Measurements from ENCODE around the gene PHLDB3.
"Not testable (repeated sequence)": the region's sequence is repeated elsewhere in the genome, so short reads cannot be mapped to it uniquely, and the experiment has no call there.

Gene PHLDB3

DNA sequence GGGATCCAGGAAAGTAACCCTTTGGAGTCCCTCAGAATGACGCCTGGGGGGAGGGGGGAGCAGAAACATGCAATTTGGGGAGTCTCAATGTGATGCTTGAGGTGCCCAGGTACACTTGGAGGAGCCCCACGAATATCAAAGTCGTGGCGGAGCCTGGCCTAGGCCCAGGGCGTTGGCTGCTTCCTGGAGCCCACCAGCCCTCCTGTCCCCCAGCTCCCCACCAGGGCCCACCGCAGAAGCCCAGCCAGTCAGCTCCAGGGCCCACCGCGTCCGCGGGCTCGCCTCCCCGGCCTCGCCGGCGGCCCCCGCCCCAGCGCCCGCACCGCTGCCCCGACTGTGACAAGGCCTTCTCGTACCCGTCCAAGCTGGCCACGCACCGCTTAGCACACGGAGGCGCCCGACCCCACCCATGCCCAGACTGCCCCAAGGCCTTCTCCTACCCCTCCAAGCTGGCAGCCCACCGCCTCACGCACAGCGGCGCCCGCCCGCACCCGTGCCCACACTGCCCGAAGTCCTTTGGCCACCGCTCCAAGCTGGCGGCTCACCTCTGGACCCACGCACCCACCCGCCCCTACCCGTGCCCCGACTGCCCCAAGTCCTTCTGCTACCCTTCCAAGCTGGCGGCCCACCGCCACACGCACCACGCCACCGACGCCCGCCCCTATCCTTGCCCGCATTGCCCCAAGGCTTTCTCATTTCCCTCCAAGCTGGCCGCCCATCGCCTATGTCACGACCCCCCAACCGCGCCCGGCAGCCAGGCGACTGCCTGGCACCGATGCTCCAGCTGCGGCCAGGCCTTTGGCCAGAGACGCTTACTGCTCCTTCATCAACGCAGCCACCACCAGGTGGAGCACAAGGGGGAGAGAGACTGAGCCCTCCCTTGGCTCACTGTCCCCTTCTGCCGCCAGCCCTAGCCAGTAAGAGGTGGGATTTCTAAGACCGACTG, 30.5 kb upstream of the PHLDB3 start:
- Mint-ChIP-seq H3K9me3 (peaks cover 6% of the 10 kb centered on the region), H3K4me3 (peak overlapping the region; percentile 40), H3K27me3 (ENCODE audit: low read depth) (no peaks in the 10 kb centered on the region), H3K4me1 (ENCODE audit: low read depth) (peaks cover 16% of the 10 kb centered on the region), H3K27ac (peak overlapping the region; percentile 74), H3K36me3 (ENCODE audit: low read depth) (peaks cover 22% of the 10 kb centered on the region)

DNA sequence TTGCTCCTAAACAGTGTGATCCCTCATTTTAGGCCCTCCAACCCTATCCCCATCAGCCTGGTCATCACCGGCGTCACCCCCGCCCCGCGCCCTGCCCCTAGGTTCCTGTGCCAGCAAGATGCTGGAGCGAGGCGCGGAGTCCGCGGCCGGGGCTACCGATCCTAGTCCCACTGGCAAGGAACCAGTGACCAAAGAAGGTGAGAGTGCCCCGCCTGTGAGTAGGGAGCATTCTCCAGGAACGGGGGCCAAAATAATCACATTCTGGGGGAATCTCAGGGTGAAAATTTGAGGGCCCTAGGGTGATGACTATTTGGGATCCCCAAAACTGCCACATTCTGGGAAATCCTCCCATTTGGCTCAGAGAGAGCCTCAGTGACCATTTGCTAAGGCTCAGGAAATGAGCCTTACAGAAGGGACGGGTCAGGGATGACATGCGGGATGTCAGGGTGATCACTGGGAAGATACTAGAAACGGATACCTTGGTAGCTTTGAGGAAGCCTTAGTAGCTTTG, 29.8 kb upstream of the PHLDB3 start:
- Mint-ChIP-seq H3K27ac (peak overlapping the region; percentile 96), H3K4me3 (peak overlapping the region; percentile 93), H3K4me1 (ENCODE audit: low read depth) (peaks cover 16% of the 10 kb centered on the region), H3K36me3 (ENCODE audit: low read depth) (peaks cover 17% of the 10 kb centered on the region), H3K9me3 (peaks cover 5% of the 10 kb centered on the region), H3K27me3 (ENCODE audit: low read depth) (no peaks in the 10 kb centered on the region)

DNA sequence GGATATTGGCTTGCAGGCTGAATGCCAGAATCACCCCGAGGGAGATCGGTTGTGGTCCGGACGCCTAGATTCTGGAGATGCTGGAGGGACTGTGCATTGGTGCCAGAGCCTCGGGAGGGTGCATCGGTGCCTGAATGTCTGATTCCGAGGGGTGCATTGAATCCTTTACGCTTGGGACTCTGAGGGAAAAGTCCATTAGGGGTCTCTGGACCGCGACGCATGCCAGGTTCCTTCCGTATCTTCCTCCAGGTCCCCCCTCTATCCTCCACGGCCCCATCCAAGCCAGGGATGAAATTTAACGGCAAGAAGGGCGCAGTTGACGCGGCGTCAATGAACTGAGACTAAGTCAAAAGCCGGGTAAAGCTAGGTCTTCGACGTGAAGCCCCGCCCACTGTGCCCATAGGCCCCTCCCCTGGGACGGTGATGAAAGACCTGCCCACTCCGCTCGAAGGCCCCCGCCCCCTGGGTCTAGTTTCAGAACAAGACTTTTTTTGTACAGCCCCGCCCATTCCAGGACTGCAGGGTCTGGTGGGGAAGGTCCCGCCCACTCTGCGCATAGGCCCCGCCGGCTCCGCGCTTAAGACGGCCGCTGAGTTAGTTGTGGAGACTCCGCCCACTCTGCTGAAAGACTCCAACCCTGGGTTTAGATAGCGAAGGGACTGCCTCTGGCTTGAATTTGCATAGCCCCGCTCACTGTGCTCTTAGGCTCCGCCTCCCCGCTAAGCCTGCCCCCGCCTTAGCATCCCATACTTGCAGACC, 29.2 kb upstream of the PHLDB3 start:
- Mint-ChIP-seq H3K9me3 (no peaks in the 10 kb centered on the region), H3K36me3 (ENCODE audit: low read depth) (peaks cover 11% of the 10 kb centered on the region), H3K4me1 (ENCODE audit: low read depth) (peaks cover 16% of the 10 kb centered on the region), H3K27me3 (ENCODE audit: low read depth) (no peaks in the 10 kb centered on the region), H3K27ac (peak overlapping the region; percentile 96), H3K4me3 (peak overlapping the region; percentile 93)

DNA sequence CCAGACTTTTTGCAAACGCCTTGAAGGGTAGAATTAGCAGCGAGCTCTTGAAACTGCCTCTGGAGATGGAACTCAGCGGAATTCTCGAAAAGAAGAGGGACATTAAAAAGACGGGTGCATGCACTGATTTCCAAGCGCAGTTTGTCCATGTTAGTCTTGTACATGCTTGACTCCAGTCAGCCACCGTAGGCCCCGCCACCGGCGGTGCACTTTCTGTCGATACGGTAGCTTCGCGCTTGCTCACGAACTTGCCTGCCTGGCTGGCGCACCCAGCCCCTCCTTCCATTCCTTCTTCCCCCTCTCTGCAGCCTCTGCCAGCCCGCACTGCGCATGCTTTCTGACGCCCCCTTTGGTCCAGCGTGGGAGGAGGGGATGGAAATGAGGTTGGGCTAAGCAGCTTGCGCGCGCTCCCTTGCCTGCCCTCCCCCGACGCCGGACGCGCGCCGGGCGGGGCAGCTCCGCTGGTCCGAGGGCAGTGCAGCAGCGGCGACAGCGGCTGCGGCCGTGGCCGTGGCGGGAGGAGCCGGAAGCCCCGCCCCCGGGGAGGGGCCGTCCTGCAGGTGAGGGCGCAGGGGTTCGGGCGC, 28.5 kb upstream of the PHLDB3 start, which contains the start of gene ZNF575:
TSS of gene ZNF575 (plus strand) at position 227 of the 584 bp plus-strand sequence. CDS start 1,235 bp downstream, outside the sequence.
- Mint-ChIP-seq H3K4me1 (ENCODE audit: low read depth) (peaks cover 16% of the 10 kb centered on the region), H3K9me3 (no peaks in the 10 kb centered on the region), H3K36me3 (ENCODE audit: low read depth) (peaks cover 5% of the 10 kb centered on the region), H3K27ac (peak within 1 kb of the TSS; percentile 96), H3K4me3 (peak within 1 kb of the TSS; percentile 93), H3K27me3 (ENCODE audit: low read depth) (no peaks in the 10 kb centered on the region)

DNA sequence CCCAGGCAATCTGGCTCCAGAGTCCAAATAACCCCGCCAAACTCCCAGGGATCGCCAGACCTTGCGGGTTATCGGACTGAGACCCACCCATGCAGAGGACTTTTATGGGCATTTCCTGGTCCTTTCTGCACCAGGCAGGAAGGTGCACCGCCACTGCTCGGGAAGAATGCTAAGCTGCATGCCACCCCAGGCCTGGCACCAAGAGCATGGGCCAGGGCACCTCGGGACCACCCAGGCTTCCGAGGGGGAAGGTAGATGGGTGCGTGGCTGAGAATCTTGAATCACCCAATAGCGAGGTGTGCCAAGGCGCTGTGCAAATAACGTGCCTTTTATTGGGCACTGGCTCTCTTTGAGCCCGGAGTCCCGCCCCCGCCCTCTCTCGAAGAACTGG, 28.0 kb upstream of the PHLDB3 start:
- no peaks in the 10 kb centered on the region for H3K27me3 Mint-ChIP-seq (ENCODE audit: low read depth)
- peak overlapping the region; percentile 84 for H3K27ac Mint-ChIP-seq
- no peaks in the 10 kb centered on the region for H3K9me3 Mint-ChIP-seq
- peak overlapping the region; percentile 85 for H3K4me3 Mint-ChIP-seq
- peaks cover 20% of the 10 kb centered on the region for H3K4me1 Mint-ChIP-seq (ENCODE audit: low read depth)
- H3K36me3 Mint-ChIP-seq (ENCODE audit: low read depth) = peaks cover 5% of the 10 kb centered on the region

DNA sequence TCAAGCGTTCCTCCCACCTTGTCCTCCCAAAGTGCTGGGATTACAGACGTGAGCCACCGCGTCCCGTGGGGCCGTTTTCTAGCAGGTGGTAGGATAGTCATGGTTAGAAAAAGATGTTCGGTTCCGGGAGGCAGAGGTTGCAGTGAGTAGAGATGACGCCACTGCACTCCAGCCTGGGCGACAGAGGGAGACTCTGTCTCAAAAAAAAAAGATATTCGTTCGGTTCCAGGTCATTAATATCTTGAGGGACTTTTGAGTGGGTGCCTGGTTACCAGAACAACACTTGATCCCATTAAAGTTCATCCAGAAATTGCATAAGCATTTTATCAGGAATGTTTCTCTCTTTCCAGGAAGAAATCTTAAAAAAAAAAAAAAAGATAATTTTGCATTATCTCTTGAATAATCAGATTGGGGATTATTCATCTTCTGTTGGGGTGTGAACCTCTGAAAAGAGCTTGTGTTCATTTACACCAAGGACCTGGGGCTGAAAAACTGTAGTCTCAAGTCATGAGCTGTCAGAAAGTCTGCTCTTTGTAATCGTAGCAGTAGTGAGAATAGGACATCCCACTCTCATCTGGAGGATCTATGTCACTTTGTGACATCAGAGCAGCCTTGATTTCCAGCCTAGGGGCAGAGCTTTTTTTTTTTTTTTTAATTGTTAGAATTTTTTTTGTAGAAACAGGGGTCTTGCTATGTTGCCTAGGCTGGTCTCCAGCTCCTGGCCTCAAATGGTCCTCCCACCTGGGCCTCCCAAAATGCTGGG, 23.5 kb upstream of the PHLDB3 start:
- Mint-ChIP-seq H3K9me3 (no peaks in the 10 kb centered on the region), H3K36me3 (ENCODE audit: low read depth) (no peaks in the 10 kb centered on the region), H3K4me1 (ENCODE audit: low read depth) (peaks cover 20% of the 10 kb centered on the region), H3K4me3 (no peak overlapping the region), H3K27ac (no peak overlapping the region), H3K27me3 (ENCODE audit: low read depth) (no peaks in the 10 kb centered on the region)

DNA sequence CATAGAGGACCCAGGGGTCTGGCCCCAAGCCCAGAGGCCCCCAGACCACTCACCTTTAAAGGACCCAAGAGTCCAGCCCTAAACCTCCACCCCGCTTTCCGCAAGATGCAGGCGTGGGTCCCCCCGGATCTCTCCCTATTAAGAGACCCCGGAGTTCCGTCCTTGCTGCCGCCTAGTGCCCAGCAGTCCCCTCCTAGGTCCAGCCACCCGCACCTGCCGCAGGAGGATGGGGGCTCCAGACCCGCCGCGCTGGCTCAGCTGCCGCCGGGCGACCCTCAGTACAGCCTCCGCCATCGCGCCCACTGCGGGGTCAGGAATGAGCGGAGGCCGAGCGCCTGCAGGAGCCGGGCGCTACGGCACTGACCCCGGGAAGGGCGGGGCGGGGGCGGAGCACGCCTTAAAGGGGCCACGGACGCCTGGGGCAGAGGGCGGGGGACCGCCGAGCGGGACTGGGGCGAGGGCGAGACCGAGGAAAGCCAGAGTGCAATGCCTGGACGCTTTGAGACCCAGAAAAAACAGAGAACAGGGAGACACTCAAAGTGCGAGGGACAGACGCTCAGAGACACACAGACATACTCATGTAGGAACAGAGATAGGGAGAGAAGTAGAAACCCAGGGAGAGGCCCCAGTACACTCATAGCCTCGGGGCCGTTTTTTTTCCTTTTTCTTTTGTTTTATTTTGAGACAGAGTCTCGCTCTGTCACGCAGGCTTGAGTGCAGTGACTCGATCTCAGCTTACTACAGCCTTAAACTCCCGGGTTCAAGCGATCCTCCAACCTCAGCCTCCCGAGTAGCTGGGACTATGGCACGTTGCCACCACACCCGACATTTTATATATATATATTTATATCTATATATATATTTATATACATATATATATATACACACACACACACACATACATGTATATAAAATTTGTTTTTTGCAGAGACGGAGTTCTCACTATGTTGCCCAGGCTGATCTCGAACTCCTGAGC, 22.6 kb upstream of the PHLDB3 start, which contains the start of gene ETHE1:
TSS of gene ETHE1 (minus strand) at position 318 of the 976 bp plus-strand sequence. CDS start at position 294, 24 bp downstream.
- peaks cover 3% of the 10 kb centered on the region for H3K36me3 Mint-ChIP-seq (ENCODE audit: low read depth)

DNA sequence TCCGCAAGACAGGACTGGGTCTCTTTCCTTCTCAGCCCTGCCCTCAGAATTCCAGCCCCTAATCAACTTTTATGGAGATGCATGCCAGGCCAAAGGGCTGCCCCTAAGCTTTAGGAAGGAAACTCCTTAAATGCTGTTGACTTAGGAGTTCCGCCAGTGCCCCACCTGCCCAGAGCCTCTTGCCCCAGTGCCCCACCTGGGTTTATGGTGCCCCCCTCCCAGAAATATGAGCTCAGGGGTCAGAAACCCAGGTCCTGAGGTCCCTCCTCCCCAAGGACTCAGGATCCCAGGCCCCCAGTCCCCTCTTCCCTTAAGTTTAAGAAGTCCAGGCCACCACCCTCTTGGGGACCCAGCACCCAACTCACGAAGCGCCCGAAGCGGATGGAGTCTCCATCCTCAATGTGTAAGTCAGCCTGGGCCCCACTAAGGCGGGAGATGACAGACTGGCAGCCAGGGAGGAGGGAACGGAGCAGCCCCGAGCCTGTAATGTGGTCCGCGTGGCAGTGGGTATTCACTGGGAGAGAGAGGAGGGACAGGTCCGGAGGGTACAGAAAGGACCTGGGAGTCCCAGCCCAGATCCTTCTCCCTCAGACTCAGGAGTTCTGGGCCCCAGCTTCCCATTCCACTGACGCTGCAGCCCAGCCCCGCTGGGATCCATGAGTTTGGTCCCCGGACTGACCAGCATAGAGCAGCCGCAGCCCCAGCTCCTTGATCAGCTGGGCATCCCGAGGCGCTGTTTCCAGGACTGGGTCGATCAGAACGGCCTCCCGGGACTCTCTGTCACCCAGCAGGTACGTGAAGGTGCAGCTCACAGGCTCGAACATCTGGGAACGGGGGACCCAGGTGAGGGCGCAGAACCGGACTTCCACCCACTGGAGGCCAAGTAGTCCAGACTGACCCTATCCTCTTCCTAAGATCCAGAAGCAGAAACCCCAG, 21.6 kb upstream of the PHLDB3 start:
- Mint-ChIP-seq H3K27ac (peak overlapping the region; percentile 84), H3K27me3 (ENCODE audit: low read depth) (no peaks in the 10 kb centered on the region), H3K4me3 (peak overlapping the region; percentile 82), H3K36me3 (ENCODE audit: low read depth) (peaks cover 3% of the 10 kb centered on the region), H3K9me3 (no peaks in the 10 kb centered on the region), H3K4me1 (ENCODE audit: low read depth) (peaks cover 18% of the 10 kb centered on the region)

More for the DNA sequence above, 22.6 kb upstream of the PHLDB3 start, which contains the start of gene ETHE1:
- Mint-ChIP-seq H3K9me3 (no peaks in the 10 kb centered on the region), H3K27ac (peak within 1 kb of the TSS; percentile 89), H3K27me3 (ENCODE audit: low read depth) (no peaks in the 10 kb centered on the region), H3K4me1 (ENCODE audit: low read depth) (peaks cover 19% of the 10 kb centered on the region), H3K4me3 (peak within 1 kb of the TSS; percentile 82)

DNA sequence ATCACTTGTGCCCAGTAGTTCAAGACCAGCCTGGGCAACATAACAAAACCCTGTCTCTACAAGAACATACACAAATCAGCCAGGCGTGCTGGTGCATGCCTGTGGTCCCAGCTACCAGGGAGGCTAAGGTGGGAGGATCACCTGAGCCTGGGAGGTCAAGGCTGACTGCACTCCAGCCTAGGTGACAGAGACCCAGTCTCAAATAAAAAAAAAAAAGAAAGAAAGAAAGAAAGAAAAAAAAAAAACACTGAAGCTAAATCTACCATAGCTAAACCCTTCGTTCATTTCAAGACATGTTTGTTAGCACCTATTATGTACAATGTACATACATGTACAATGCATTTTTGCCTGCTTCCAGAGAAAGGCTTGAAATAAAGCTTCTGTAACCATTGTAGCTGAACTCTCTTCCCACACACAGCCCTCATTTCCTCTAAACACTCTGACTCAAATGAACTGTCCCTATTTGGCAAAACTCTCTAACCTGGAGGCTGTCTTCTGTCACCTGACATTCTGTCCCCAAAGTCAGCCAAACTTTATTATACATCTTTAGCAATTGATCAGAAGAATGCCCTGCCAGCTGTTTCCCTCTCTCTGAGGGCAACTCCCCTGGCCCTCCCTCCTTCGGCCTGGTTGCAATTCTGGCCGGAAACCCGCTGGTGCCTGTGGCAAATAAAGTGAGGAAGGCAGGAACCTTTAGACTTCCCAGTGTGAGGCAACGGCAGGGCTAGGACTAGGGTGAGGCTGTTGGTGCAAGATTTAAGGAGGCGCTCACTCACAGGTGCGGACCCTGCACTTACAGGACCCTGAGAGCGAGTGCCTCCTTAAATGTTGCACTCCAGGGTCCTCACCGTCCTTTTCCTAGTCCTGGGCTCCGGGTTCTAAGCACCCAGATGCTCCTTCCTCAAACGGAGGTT, 20.6 kb upstream of the PHLDB3 start:
- Mint-ChIP-seq H3K9me3 (no peaks in the 10 kb centered on the region), H3K27ac (peak overlapping the region; percentile 84), H3K36me3 (ENCODE audit: low read depth) (peaks cover 3% of the 10 kb centered on the region), H3K4me1 (ENCODE audit: low read depth) (peaks cover 18% of the 10 kb centered on the region), H3K27me3 (ENCODE audit: low read depth) (no peaks in the 10 kb centered on the region), H3K4me3 (peak overlapping the region; percentile 82)

DNA sequence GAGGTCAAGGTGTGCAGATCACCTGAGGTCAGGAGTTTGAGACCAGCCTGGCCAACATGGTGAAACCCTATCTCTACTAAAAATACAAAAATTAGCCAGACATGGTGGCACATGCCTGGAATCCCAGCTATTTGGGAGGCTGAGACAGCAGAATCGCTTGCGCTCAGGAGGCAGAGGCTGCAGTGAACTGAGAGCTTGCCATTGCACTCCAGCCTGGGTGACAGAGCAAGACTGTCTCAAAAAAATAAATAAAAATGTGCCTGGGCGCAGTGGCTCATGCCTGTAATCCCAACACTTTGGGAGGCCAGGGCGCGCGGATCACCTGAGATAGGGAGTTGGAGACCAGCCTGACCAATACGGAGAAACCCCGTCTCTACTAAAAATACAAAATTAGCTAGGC, 19.1 kb upstream of the PHLDB3 start:
- H3K4me1 Mint-ChIP-seq (ENCODE audit: low read depth) = peaks cover 22% of the 10 kb centered on the region
- not testable (repeated sequence) for H3K9me3 Mint-ChIP-seq; H3K27me3 Mint-ChIP-seq (ENCODE audit: low read depth); H3K4me3 Mint-ChIP-seq; H3K36me3 Mint-ChIP-seq (ENCODE audit: low read depth); H3K27ac Mint-ChIP-seq

DNA sequence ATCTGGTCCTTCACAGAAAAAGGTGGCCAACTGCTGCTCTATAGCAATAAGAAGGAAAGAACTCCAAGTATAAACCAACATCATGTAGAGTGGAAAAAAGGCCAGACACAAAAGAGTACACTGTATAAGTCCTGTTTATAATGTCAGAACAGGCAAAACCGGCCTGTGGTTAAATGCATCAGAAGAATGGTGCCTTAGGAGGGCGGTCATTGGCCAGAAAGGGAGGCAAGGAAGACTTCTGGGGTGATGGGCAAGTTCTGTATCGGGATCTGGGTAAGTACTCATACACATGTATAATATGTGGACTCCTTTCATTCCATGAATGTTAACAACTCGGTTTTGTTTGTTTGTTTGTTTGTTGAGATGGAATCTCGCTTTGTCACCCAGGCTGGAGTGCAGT, 18.4 kb upstream of the PHLDB3 start:
- H3K27ac Mint-ChIP-seq = no peak overlapping the region

More for the DNA sequence above, 18.4 kb upstream of the PHLDB3 start:
- no peaks in the 10 kb centered on the region for H3K9me3 Mint-ChIP-seq
- H3K27me3 Mint-ChIP-seq (ENCODE audit: low read depth) = no peaks in the 10 kb centered on the region
- H3K36me3 Mint-ChIP-seq (ENCODE audit: low read depth) = peaks cover 6% of the 10 kb centered on the region
- no peak overlapping the region for H3K4me3 Mint-ChIP-seq
- peaks cover 23% of the 10 kb centered on the region for H3K4me1 Mint-ChIP-seq (ENCODE audit: low read depth)

Data from T-helper 1 cell treated with Interleukin-12 subunit alpha and Interleukin-12 subunit beta and Interleukin-4 antibody, amounts not matched to agents 30 μg/mL and 1 μg/mL, for 36 hours (primary cell).